HCT116 (cell line): ENCODE results near the gene CH25H.

Experiments used
- EZH2 ChIP-seq: fragments of 200-600 bp; sonication (generic); IDR thresholded peaks from 2 replicates; pipeline ENCODE4 v1.6.1; 2017; ENCODE audit warnings: antibody characterized with exemption, mixed run types
- POLR2A ChIP-seq: IDR thresholded peaks from 2 replicates; pipeline ENCODE4 v1.7.0; 2011; ENCODE audit warnings: borderline replicate concordance; ENCODE audit not compliant: insufficient read depth, insufficient read length; ENCODE audit errors: extremely low read depth
- POLR2AphosphoS5 ChIP-seq: IDR thresholded peaks from 2 replicates; pipeline ENCODE4 v1.6.1; 2011; ENCODE audit warnings: mild to moderate bottlenecking, low read depth, low read length, moderate library complexity
- SRF ChIP-seq: IDR thresholded peaks from 2 replicates; pipeline ENCODE4 v1.6.1; 2012; ENCODE audit warnings: low read depth
- TF ChIP-seq, protein P1 (sequence below), 3 experiments: fragments of 200-600 bp in 1 of 3; sonication (generic) in 1 of 3; IDR thresholded peaks in 2 of 3; conservative IDR thresholded peaks in 1 of 3; 2 replicates each; pipeline ENCODE4 v1.5.1; 2012 to 2017; ENCODE audit warnings: low read depth in 2 of 3, low read length in 2 of 3, antibody characterized with exemption in 1 of 3, borderline replicate concordance in 1 of 3, control low read depth in 1 of 3, mild to moderate bottlenecking in 1 of 3, mixed read lengths in 1 of 3, mixed run types in 1 of 3, moderate library complexity in 1 of 3; ENCODE audit not compliant: insufficient read depth in 1 of 3
- TF ChIP-seq, protein P2 (sequence below): IDR thresholded peaks from 2 replicates; pipeline ENCODE4 v1.6.1; 2012

GRCh38 chr10:89241486-89242344, 34.6 kb upstream of the CH25H start:
- TF ChIP-seq, protein P1, sequence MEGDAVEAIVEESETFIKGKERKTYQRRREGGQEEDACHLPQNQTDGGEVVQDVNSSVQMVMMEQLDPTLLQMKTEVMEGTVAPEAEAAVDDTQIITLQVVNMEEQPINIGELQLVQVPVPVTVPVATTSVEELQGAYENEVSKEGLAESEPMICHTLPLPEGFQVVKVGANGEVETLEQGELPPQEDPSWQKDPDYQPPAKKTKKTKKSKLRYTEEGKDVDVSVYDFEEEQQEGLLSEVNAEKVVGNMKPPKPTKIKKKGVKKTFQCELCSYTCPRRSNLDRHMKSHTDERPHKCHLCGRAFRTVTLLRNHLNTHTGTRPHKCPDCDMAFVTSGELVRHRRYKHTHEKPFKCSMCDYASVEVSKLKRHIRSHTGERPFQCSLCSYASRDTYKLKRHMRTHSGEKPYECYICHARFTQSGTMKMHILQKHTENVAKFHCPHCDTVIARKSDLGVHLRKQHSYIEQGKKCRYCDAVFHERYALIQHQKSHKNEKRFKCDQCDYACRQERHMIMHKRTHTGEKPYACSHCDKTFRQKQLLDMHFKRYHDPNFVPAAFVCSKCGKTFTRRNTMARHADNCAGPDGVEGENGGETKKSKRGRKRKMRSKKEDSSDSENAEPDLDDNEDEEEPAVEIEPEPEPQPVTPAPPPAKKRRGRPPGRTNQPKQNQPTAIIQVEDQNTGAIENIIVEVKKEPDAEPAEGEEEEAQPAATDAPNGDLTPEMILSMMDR (IDR thresholded peaks at IDR 0.05 in 2 of 3, conservative IDR thresholded peaks at IDR 0.05 in 1 of 3; ENCODE audit: borderline replicate concordance in 1 of 3, insufficient read depth in 1 of 3, low read depth in 2 of 3, low read length in 2 of 3) = no peak
- no peak for TF ChIP-seq SRF
- TF ChIP-seq EZH2 = no peak
- TF ChIP-seq, protein P2, sequence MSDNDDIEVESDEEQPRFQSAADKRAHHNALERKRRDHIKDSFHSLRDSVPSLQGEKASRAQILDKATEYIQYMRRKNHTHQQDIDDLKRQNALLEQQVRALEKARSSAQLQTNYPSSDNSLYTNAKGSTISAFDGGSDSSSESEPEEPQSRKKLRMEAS = no peak
- no peak for TF ChIP-seq POLR2AphosphoS5
- TF ChIP-seq POLR2A = no peak
